HepG2 (cell line): ENCODE results near the gene LPXN. TPM values are rescaled to one million over a fixed set of nuclear protein-coding genes. Genes with fewer than 3 reads are reported as not detected.

Experiments
- ATAC-seq: fragments of 200-7000 bp; cut with Tn5 transposase; 3 replicates; pipeline ENCODE4 v1.9.1; 2020; ENCODE audit warnings: mild to moderate bottlenecking, moderate library complexity
- BruUV-seq: library from RNA; stranded (reverse); fragments of 400-500 nt; replicated peaks from 2 replicates; lab custom pipeline; 2021; lab: Mats Ljungman, UMichigan
- CTCF ChIA-PET: fragments of 300-600 bp; formaldehyde crosslinking; extraction: SDS; loops from one replicate; lab custom pipeline; 2021; ENCODE audit warnings: low total read pairs, inconsistent platforms, low intra/inter-chr PET ratio; lab: Yijun Ruan, JAX
- POLR2A ChIA-PET: fragments of 350-600 bp; sonication (Branson Sonifier 250); formaldehyde crosslinking; loops from one replicate; lab custom pipeline; 2020; ENCODE audit warnings: antibody characterized with exemption, inconsistent platforms; lab: Yijun Ruan, JAX
- DNase-seq: peaks from one replicate; pipeline ENCODE4 v3.0.0-alpha.2; 2015; ENCODE audit warnings: low spot score
- FAIRE-seq: peaks from 3 replicates; lab custom pipeline; 2011; peaks lifted over from hg19 to GRCh38; lab: Jason Lieb, UNC
- H2AFZ ChIP-seq: one replicate; pipeline ENCODE4 v1.6.1; 2011; ENCODE audit warnings: low read length, inconsistent platforms
- H3K27ac ChIP-seq: fragments of 300-600 bp; 3 replicates; pipeline ENCODE4 v1.8.0; 2011; ENCODE audit warnings: mixed run types, mild to moderate bottlenecking, mixed read lengths, low read length, inconsistent platforms; ENCODE audit not compliant: insufficient read depth; ENCODE audit errors: extremely low read length
- H3K27me3 ChIP-seq, 2 experiments: fragments of 200-600 bp in 1 of 2; 2 replicates in 1 of 2; 3 replicates in 1 of 2; pipeline versions ENCODE4 v1.6.0 to v1.8.0; 2011; ENCODE audit warnings: low read length in 2 of 2, mild to moderate bottlenecking in 2 of 2, moderate library complexity in 2 of 2, inconsistent platforms in 1 of 2; ENCODE audit not compliant: insufficient read depth in 2 of 2, control insufficient read depth in 1 of 2
- H3K36me3 ChIP-seq, 2 experiments: fragments of 200-600 bp in 1 of 2; replicated peaks in 1 of 2; 2 replicates in 1 of 2; 3 replicates in 1 of 2; pipeline versions ENCODE4 v1.5.1 to v1.8.0; 2011; ENCODE audit warnings: low read length in 2 of 2, inconsistent platforms in 1 of 2; ENCODE audit not compliant: insufficient read depth in 2 of 2, control insufficient read depth in 1 of 2
- H3K4me1 ChIP-seq: 2 replicates; pipeline ENCODE4 v1.5.1; 2012; ENCODE audit warnings: low read length, inconsistent platforms; ENCODE audit not compliant: insufficient read depth
- H3K4me2 ChIP-seq: 2 replicates; pipeline ENCODE4 v1.6.0; 2011; ENCODE audit warnings: low read depth, low read length, inconsistent platforms
- H3K4me3 ChIP-seq, 3 experiments: fragments of 200-600 bp in 1 of 3; sonication (generic), shearing (Covaris generic) in 1 of 3; replicated peaks in 1 of 3; 2 replicates each; pipeline ENCODE4 v1.5.1; 2011 to 2016; ENCODE audit warnings: low read length in 3 of 3, inconsistent platforms in 2 of 3, low read depth in 2 of 3, mild to moderate bottlenecking in 2 of 3, control low read depth in 1 of 3, mixed read lengths in 1 of 3; ENCODE audit not compliant: insufficient read depth in 1 of 3
- H3K79me2 ChIP-seq: one replicate; pipeline ENCODE4 v1.6.1; 2011; ENCODE audit warnings: low read length, inconsistent platforms; ENCODE audit not compliant: insufficient read depth
- H3K9ac ChIP-seq: 2 replicates; pipeline ENCODE4 v1.6.0; 2011; ENCODE audit warnings: mild to moderate bottlenecking, low read depth, low read length, inconsistent platforms; ENCODE audit not compliant: insufficient read depth
- H3K9me3 ChIP-seq: 2 replicates; pipeline ENCODE4 v1.5.1; 2012; ENCODE audit warnings: mild to moderate bottlenecking, low read length
- H4K20me1 ChIP-seq: 2 replicates; pipeline ENCODE4 v1.6.0; 2011; ENCODE audit warnings: inconsistent platforms, mild to moderate bottlenecking, low read length, moderate library complexity; ENCODE audit not compliant: insufficient read depth
- GATA4 ChIP-seq: sonication (generic); IDR thresholded peaks from 2 replicates; pipeline ENCODE4 v1.6.1; 2016; ENCODE audit warnings: antibody characterized with exemption, low read depth, borderline replicate concordance
- HMG20A ChIP-seq: IDR thresholded peaks from 2 replicates; pipeline ENCODE4 v1.6.1; 2016; ENCODE audit warnings: borderline replicate concordance
- KDM6A ChIP-seq: IDR thresholded peaks from 2 replicates; pipeline ENCODE4 v1.6.1; 2016; ENCODE audit warnings: low read depth
- MAFK ChIP-seq, 2 experiments: IDR thresholded peaks in 1 of 2; conservative IDR thresholded peaks in 1 of 2; 2 replicates each; pipeline ENCODE4 v1.6.1; 2011; ENCODE audit warnings: improper control_type of control experiment in 2 of 2, low read length in 2 of 2
- RAD51 ChIP-seq: fragments of 450-650 bp; IDR thresholded peaks from 2 replicates; pipeline ENCODE4 v1.6.1; 2016; ENCODE audit warnings: borderline replicate concordance
- SIX1 ChIP-seq: sonication (generic); formaldehyde crosslinking; IDR thresholded peaks from 2 replicates; pipeline ENCODE4 v1.4.0; 2020; ENCODE audit warnings: missing genetic modification reagents, borderline replicate concordance
- SNAI1 ChIP-seq: sonication (generic); formaldehyde crosslinking; IDR thresholded peaks from 2 replicates; pipeline ENCODE4 v1.5.0; 2020; ENCODE audit warnings: mild to moderate bottlenecking, missing genetic modification reagents, borderline replicate concordance
- SP2 ChIP-seq: sonication (generic); formaldehyde crosslinking; IDR thresholded peaks from 2 replicates; pipeline ENCODE4 v1.5.1; 2020; ENCODE audit warnings: mild to moderate bottlenecking, missing genetic modification reagents
- ZFX ChIP-seq: sonication (generic); formaldehyde crosslinking; IDR thresholded peaks from 2 replicates; pipeline ENCODE4 v1.4.0; 2020; ENCODE audit warnings: mild to moderate bottlenecking, low read depth, missing genetic modification reagents, moderate library complexity
- ZNF274 ChIP-seq: sonication (generic); formaldehyde crosslinking; IDR thresholded peaks from 2 replicates; pipeline ENCODE4 v1.5.1; 2020; ENCODE audit warnings: mild to moderate bottlenecking, missing genetic modification reagents
- ZNF501 ChIP-seq: sonication (generic); formaldehyde crosslinking; IDR thresholded peaks from 2 replicates; pipeline ENCODE4 v1.5.1; 2020; ENCODE audit warnings: mild to moderate bottlenecking, moderate library complexity, missing genetic modification reagents
- ZNF549 ChIP-seq: sonication (generic); formaldehyde crosslinking; IDR thresholded peaks from 2 replicates; pipeline ENCODE4 v1.5.0; 2020; ENCODE audit warnings: missing genetic modification reagents
- ZSCAN9 ChIP-seq: IDR thresholded peaks from 2 replicates; pipeline ENCODE4 v1.6.1; 2016; ENCODE audit warnings: borderline replicate concordance
- WGBS: methylation state at CpG from one replicate; pipeline ENCODE4 v1.1.6; 2017; ENCODE audit warnings: low lambda C conversion rate; 5-methylcytosine and 5-hydroxymethylcytosine counted together
- in situ Hi-C: cut with HindIII; loops from 2 replicates; pipeline ENCODE4 v1.10.0; 2017; ENCODE audit warnings: low pct_unique_long_range_greater_than_20kb; ENCODE audit not compliant: extremely low pct_ligation_motif_present
- intact Hi-C: fragments of 100-400 bp; cut with micrococcal nuclease; formaldehyde crosslinking; loops from one replicate; pipeline ENCODE4 v1.10.0; 2022; ENCODE audit not compliant: unreplicated experiment
- polyA plus RNA-seq, 8 experiments: library from polyadenylated mRNA; depleted of rRNA in 3 of 8; stranded (reverse) in 7 of 8; unstranded in 1 of 8; fragments of >200 nt; fragmentation: Illumina TruSeq in 4 of 8; extraction: Trizol in 4 of 8; gene quantifications; 2 replicates each; pipeline versions ENCODE4 v1.2.1 to v1.2.3, GENCODE V29; 2011 to 2016; ENCODE audit warnings: low read depth in 4 of 8, missing spikeins in 1 of 8, mixed read lengths in 1 of 8; ENCODE audit not compliant: insufficient read depth in 1 of 8
- total RNA-seq, 5 experiments: library from RNA; depleted of rRNA; stranded (reverse); fragments of >200 nt; fragmentation: Illumina TruSeq; extraction: Trizol; gene quantifications; 2 replicates each; pipeline ENCODE4 v1.2.3, GENCODE V29; 2016; ENCODE audit warnings: low read depth in 1 of 5
- TF ChIP-seq, protein P1 (sequence below), 2 experiments: fragments of 450-650 bp in 1 of 2; sonication (generic) in 1 of 2; formaldehyde crosslinking; IDR thresholded peaks; 2 replicates each; pipeline versions ENCODE4 v1.5.0 to v1.8.0; 2020 to 2022; ENCODE audit warnings: mild to moderate bottlenecking in 1 of 2, missing genetic modification reagents in 1 of 2
- TF ChIP-seq, protein P2 (sequence below): sonication (generic); formaldehyde crosslinking; IDR thresholded peaks from 2 replicates; pipeline ENCODE4 v1.5.0; 2020; ENCODE audit warnings: mild to moderate bottlenecking, missing genetic modification reagents
- TF ChIP-seq, protein P3 (sequence below): fragments of 450-650 bp; IDR thresholded peaks from 2 replicates; pipeline ENCODE4 v1.6.1; 2016
- TF ChIP-seq, protein P4 (sequence below): sonication (generic); formaldehyde crosslinking; IDR thresholded peaks from 2 replicates; pipeline ENCODE4 v1.4.0; 2020; ENCODE audit warnings: missing genetic modification reagents, borderline replicate concordance

Gene LPXN
- total and polyA plus RNA-seq, 2 of the 13 experiments (the other 11 are each of a cell fraction or from before 2014, with no cell fraction given): 1.7 to 3.5 TPM

DNA sequence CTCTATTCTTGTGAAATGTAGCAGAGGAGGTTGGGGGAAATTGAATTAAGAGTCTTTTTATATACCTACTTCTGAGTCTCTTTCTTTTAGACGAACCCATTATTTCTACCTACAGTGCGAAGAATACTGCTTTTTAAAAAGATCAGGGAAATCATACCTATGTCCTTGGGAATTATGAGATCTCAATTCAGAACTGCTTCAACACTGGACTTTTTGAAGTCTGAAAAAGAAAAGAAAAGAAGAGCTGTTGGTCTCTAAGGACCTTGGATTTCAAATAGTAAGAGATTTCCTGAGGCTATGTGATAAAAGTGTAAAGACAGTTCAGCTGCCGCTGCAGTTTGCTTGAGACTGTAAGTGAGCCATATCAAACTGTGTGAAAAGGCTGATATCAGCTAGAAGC, 64.0 kb downstream of the LPXN start (continued):
- TF ChIP-seq, protein P1, sequence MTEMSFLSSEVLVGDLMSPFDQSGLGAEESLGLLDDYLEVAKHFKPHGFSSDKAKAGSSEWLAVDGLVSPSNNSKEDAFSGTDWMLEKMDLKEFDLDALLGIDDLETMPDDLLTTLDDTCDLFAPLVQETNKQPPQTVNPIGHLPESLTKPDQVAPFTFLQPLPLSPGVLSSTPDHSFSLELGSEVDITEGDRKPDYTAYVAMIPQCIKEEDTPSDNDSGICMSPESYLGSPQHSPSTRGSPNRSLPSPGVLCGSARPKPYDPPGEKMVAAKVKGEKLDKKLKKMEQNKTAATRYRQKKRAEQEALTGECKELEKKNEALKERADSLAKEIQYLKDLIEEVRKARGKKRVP (CRISPR knock-in tag; IDR thresholded peaks at IDR 0.05): no peak
- TF ChIP-seq SP2: no peak

DNA sequence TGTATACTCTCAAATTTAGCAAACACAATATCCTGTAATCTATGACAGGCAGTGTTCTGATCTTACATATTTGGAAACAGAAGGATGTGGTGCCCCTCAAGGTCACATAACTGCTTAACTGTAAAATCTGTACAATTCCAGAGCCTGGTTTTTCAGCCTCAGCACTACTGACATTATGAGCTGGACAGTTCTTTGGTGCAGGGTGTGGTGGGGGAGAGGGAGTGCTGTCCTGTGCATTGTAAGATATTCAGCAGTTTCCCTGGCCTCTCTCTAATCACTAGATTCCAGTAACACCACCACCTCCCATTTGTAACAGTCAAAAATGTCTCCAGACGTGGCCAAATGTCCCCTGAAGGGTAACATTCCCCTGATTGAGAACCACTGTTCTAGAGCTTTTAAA, 65.9 kb downstream of the LPXN start:
- DNase-seq (no peak), FAIRE-seq (no peak), ATAC-seq (no peak)
- Histone ChIP-seq H3K4me1 (peaks cover 12% of the 10 kb centered on the region), H3K79me2 (no peaks in the 10 kb centered on the region), H3K9ac (no peak overlapping the region), H3K27ac (no peak overlapping the region), H4K20me1 (no peaks in the 10 kb centered on the region), H3K4me3 (no peak overlapping the region), H2AFZ (no peak overlapping the region), H3K27me3 (peaks cover 0 to under 1% of the 10 kb centered on the region in 2 experiments; a peak in 1 of 5 replicates), H3K36me3 (no peaks in the 10 kb centered on the region), H3K9me3 (no peaks in the 10 kb centered on the region), H3K4me2 (no peak overlapping the region)
- BruUV-seq: no TSS peak
- CTCF ChIA-PET: no interaction called here
- in situ Hi-C loops (loop anchor here (10.0 to 25.0 kb wide), 5 partner anchors 97 to 945 kb away; partner anchors contain the start of genes CLP1, OR5B3, SELENOH and UBE2L6), intact Hi-C loops (loop anchor here (5.0 to 10.0 kb wide), 4 partner anchors 115 to 707 kb away; no protein-coding TSS in a partner anchor)
- POLR2A ChIA-PET: no interaction called here
- WGBS: 14% methylated on average over 1 of the region's 1 CpG
- no peak for TF ChIP-seq ZNF501 (CRISPR knock-in tag)
- no peak for TF ChIP-seq ZNF549 (CRISPR knock-in tag)
- TF ChIP-seq, protein P2, sequence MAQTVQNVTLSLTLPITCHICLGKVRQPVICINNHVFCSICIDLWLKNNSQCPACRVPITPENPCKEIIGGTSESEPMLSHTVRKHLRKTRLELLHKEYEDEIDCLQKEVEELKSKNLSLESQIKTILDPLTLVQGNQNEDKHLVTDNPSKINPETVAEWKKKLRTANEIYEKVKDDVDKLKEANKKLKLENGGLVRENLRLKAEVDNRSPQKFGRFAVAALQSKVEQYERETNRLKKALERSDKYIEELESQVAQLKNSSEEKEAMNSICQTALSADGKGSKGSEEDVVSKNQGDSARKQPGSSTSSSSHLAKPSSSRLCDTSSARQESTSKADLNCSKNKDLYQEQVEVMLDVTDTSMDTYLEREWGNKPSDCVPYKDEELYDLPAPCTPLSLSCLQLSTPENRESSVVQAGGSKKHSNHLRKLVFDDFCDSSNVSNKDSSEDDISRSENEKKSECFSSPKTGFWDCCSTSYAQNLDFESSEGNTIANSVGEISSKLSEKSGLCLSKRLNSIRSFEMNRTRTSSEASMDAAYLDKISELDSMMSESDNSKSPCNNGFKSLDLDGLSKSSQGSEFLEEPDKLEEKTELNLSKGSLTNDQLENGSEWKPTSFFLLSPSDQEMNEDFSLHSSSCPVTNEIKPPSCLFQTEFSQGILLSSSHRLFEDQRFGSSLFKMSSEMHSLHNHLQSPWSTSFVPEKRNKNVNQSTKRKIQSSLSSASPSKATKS: no peak
- TF ChIP-seq ZNF274 (CRISPR knock-in tag): no peak
- TF ChIP-seq KDM6A: no peak
- TF ChIP-seq, protein P3, sequence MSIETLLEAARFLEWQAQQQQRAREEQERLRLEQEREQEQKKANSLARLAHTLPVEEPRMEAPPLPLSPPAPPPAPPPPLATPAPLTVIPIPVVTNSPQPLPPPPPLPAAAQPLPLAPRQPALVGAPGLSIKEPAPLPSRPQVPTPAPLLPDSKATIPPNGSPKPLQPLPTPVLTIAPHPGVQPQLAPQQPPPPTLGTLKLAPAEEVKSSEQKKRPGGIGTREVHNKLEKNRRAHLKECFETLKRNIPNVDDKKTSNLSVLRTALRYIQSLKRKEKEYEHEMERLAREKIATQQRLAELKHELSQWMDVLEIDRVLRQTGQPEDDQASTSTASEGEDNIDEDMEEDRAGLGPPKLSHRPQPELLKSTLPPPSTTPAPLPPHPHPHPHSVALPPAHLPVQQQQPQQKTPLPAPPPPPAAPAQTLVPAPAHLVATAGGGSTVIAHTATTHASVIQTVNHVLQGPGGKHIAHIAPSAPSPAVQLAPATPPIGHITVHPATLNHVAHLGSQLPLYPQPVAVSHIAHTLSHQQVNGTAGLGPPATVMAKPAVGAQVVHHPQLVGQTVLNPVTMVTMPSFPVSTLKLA: no peak
- no peak for TF ChIP-seq ZFX
- no peak for TF ChIP-seq SNAI1 (CRISPR knock-in tag)
- no peak for TF ChIP-seq ZSCAN9 (CRISPR knock-in tag)
- TF ChIP-seq MAFK (conservative IDR thresholded peaks at IDR 0.05 in 1 of 2, IDR thresholded peaks at IDR 0.05 in 1 of 2; ENCODE audit: low read length in 2 of 2): no peak
- TF ChIP-seq HMG20A (CRISPR knock-in tag): no peak
- TF ChIP-seq RAD51: no peak
- no peak for TF ChIP-seq GATA4
- no peak for TF ChIP-seq SIX1
- TF ChIP-seq, protein P4, sequence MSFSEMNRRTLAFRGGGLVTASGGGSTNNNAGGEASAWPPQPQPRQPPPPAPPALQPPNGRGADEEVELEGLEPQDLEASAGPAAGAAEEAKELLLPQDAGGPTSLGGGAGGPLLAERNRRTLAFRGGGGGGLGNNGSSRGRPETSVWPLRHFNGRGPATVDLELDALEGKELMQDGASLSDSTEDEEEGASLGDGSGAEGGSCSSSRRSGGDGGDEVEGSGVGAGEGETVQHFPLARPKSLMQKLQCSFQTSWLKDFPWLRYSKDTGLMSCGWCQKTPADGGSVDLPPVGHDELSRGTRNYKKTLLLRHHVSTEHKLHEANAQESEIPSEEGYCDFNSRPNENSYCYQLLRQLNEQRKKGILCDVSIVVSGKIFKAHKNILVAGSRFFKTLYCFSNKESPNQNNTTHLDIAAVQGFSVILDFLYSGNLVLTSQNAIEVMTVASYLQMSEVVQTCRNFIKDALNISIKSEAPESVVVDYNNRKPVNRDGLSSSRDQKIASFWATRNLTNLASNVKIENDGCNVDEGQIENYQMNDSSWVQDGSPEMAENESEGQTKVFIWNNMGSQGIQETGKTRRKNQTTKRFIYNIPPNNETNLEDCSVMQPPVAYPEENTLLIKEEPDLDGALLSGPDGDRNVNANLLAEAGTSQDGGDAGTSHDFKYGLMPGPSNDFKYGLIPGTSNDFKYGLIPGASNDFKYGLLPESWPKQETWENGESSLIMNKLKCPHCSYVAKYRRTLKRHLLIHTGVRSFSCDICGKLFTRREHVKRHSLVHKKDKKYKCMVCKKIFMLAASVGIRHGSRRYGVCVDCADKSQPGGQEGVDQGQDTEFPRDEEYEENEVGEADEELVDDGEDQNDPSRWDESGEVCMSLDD (CRISPR knock-in tag): no peak
